Naive thymus-derived CD4-positive, alpha-beta T cell (primary cell): ENCODE measurements around the gene HSD3B2. TPM values are rescaled to one million over a fixed set of nuclear protein-coding genes. Genes with fewer than 3 reads are reported as not detected.

Experiments
- ATAC-seq: fragments of 150-1000 bp; cut with Tn5 transposase; 2 replicates; pipeline ENCODE4 v1.10.0; 2021; ENCODE audit warnings: mild to moderate bottlenecking, moderate library complexity
- CTCF ChIA-PET: fragments of 350-600 bp; sonication (Branson Sonifier 250); formaldehyde crosslinking; loops from one replicate; lab custom pipeline; 2021; ENCODE audit warnings: antibody characterized with exemption; lab: Charles Lee
- POLR2A ChIA-PET: fragments of 350-600 bp; sonication (Branson Sonifier 250); formaldehyde crosslinking; loops from one replicate; lab custom pipeline; 2021; ENCODE audit warnings: antibody characterized with exemption, inconsistent platforms; lab: Charles Lee
- DNase-seq, 9 donors: peaks; one replicate each; pipeline versions ENCODE4 v3.0.0 to v3.0.0-alpha.2; 2020 to 2022; ENCODE audit warnings: mixed read lengths in 1 of 9
- H3K27ac ChIP-seq: one replicate; pipeline ENCODE4 v1.7.0; 2013; ENCODE audit warnings: mild to moderate bottlenecking, low read depth, low read length, moderate library complexity
- H3K27me3 ChIP-seq, 2 donors: one replicate each; pipeline ENCODE4 v1.7.0; 2013; ENCODE audit warnings: low read length in 2 of 2, mild to moderate bottlenecking in 2 of 2, moderate library complexity in 2 of 2; ENCODE audit not compliant: control insufficient read depth in 2 of 2, insufficient read depth in 2 of 2
- H3K36me3 ChIP-seq, 3 experiments: 1 replicate in 2 of 3; 2 replicates in 1 of 3; pipeline ENCODE4 v1.7.0; 2013; ENCODE audit warnings: low read length in 3 of 3, mild to moderate bottlenecking in 3 of 3, moderate library complexity in 1 of 3; ENCODE audit not compliant: insufficient read depth in 3 of 3, control insufficient read depth in 2 of 3
- H3K4me1 ChIP-seq, 2 donors: one replicate each; pipeline ENCODE4 v1.7.0; 2013; ENCODE audit warnings: low read length in 2 of 2, mild to moderate bottlenecking in 2 of 2, moderate library complexity in 1 of 2; ENCODE audit not compliant: control insufficient read depth in 2 of 2, insufficient read depth in 2 of 2
- H3K4me3 ChIP-seq: 2 replicates; pipeline ENCODE4 v1.7.0; 2013; ENCODE audit warnings: mild to moderate bottlenecking, low read length
- H3K9me3 ChIP-seq, 3 experiments: 1 replicate in 2 of 3; 2 replicates in 1 of 3; pipeline ENCODE4 v1.7.0; 2013; ENCODE audit warnings: low read length in 3 of 3; ENCODE audit not compliant: control insufficient read depth in 2 of 3
- H3K27ac Mint-ChIP-seq, 9 donors: one replicate each; pipeline ENCODE4 v1.8.0; 2020 to 2022; ENCODE audit warnings: mixed read lengths in 9 of 9, mild to moderate bottlenecking in 8 of 9, moderate library complexity in 5 of 9, inconsistent platforms in 2 of 9
- H3K27me3 Mint-ChIP-seq, 5 donors: one replicate each; pipeline ENCODE4 v1.8.0; 2021 to 2022; ENCODE audit warnings: mixed read lengths in 5 of 5, mild to moderate bottlenecking in 1 of 5
- H3K36me3 Mint-ChIP-seq, 5 donors: one replicate each; pipeline ENCODE4 v1.8.0; 2020 to 2022; ENCODE audit warnings: mixed read lengths in 5 of 5, mild to moderate bottlenecking in 3 of 5, inconsistent platforms in 1 of 5
- H3K4me1 Mint-ChIP-seq, 7 donors: one replicate each; pipeline ENCODE4 v1.8.0; 2020 to 2022; ENCODE audit warnings: mixed read lengths in 7 of 7, mild to moderate bottlenecking in 3 of 7, inconsistent platforms in 1 of 7
- H3K4me3 Mint-ChIP-seq, 10 donors: one replicate each; pipeline ENCODE4 v1.8.0; 2020 to 2022; ENCODE audit warnings: mild to moderate bottlenecking in 10 of 10, mixed read lengths in 10 of 10, moderate library complexity in 6 of 10, inconsistent platforms in 2 of 10
- H3K9me3 Mint-ChIP-seq, 11 donors: one replicate each; pipeline ENCODE4 v1.8.0; 2020 to 2022; ENCODE audit warnings: mixed read lengths in 11 of 11, mild to moderate bottlenecking in 4 of 11, inconsistent platforms in 1 of 11, moderate library complexity in 1 of 11
- intact Hi-C, 2 donors: fragments of 100-400 bp; cut with micrococcal nuclease; formaldehyde crosslinking; loops; one replicate each; pipeline ENCODE4 v1.15.1; 2023
- polyA plus RNA-seq, 2 donors: library from polyadenylated mRNA; unstranded; fragments of 300-500 nt; fragmentation: Illumina TruSeq; gene quantifications; one replicate each; pipeline ENCODE4 v1.2.3, GENCODE V29; 2021
- total RNA-seq, 6 experiments: library from RNA in 5 of 6; stranded (reverse) in 5 of 6; gene quantifications; 1 replicate in 5 of 6; 2 replicates in 1 of 6; pipeline ENCODE4 v1.2.3 and lab custom pipeline; 2021 to 2026

The HSD3B2 gene
- total and polyA plus RNA-seq, 7 experiments from 2014 or later: not detected

DNA sequence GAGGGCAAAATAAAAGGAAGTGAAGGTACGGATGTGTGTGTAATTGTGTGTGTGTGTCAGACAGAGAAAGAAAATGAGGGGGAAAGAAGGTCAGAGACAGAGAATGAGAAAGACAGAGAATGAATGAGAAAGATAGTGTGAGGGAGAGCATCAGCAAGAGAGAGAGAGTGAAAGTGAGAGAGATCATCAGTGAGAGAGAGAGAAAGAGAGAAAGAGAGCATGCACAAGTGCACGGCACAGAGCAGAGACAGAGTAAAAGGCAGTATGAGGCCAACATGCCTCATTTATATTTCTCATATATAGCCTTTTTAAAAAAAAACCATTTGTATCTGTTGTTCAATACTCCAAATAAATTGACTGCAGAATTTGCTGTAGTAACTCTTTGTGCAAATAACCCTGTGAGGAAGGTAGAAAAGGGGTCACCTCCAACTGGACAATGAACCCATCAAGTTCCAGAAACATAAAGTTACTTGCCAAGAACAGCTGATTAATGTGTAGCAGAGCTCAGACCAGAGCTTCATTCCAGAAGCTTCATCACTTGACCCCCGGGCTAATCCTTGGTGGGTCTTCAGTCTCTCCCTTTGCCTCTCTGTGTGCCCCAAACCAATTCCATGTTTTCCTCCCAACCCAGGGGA, 1.2 kb downstream of the HSD3B2 start:
- no peak overlapping the region for H3K27ac Mint-ChIP-seq
- Histone ChIP-seq H3K4me1 (no peaks in the 10 kb centered on the region), H3K36me3 (no peaks in the 10 kb centered on the region), H3K27me3 (no peaks in the 10 kb centered on the region), H3K4me3 (no peak overlapping the region), H3K27ac (no peak overlapping the region), H3K9me3 (no peaks in the 10 kb centered on the region)
- H3K36me3 Mint-ChIP-seq: no peaks in the 10 kb centered on the region
- ATAC-seq (no peak), DNase-seq (no peak)
- ChIA-PET CTCF (no interaction called here), POLR2A (no interaction called here)
- H3K9me3 Mint-ChIP-seq: peaks cover 0 to 3% (median 0%) of the 10 kb centered on the region in 11 donors
- intact Hi-C loops: no loop called here
- no peaks in the 10 kb centered on the region for H3K4me1 Mint-ChIP-seq
- peaks cover 0 to 10% (median 6%) of the 10 kb centered on the region in 5 donors for H3K27me3 Mint-ChIP-seq
- H3K4me3 Mint-ChIP-seq: no peak overlapping the region

- peaks cover 0 to 2% (median 0%) of the 10 kb centered on the region in 7 donors for H3K4me1 Mint-ChIP-seq
- peaks cover 0 to 5% (median 0%) of the 10 kb centered on the region in 11 donors for H3K9me3 Mint-ChIP-seq
- no peak overlapping the region for H3K27ac ChIP-seq
- no peaks in the 10 kb centered on the region for H3K9me3 ChIP-seq
- no peak overlapping the region for H3K4me3 Mint-ChIP-seq
- H3K27me3 Mint-ChIP-seq: peaks cover 0 to 10% (median 0%) of the 10 kb centered on the region in 5 donors
- no peaks in the 10 kb centered on the region for H3K36me3 ChIP-seq
- DNase-seq (no peak), ATAC-seq (no peak)
- CTCF ChIA-PET: no interaction called here
- H3K4me3 ChIP-seq: no peak overlapping the region
- no peaks in the 10 kb centered on the region for H3K36me3 Mint-ChIP-seq
- H3K27me3 ChIP-seq: no peaks in the 10 kb centered on the region
- intact Hi-C loops: no loop called here
- POLR2A ChIA-PET: no interaction called here
- H3K4me1 ChIP-seq: no peaks in the 10 kb centered on the region
- H3K27ac Mint-ChIP-seq: no peak overlapping the region
These were observed 4.2 kb downstream of the HSD3B2 start for GRCh38 chr1:119419109-119419508.

GRCh38 chr1:119420638-119421037, 5.7 kb downstream of the HSD3B2 start:
- Histone ChIP-seq H3K27ac (no peak overlapping the region), H3K36me3 (no peaks in the 10 kb centered on the region), H3K4me3 (no peak overlapping the region), H3K4me1 (no peaks in the 10 kb centered on the region), H3K27me3 (no peaks in the 10 kb centered on the region), H3K9me3 (no peaks in the 10 kb centered on the region)
- intact Hi-C loops: no loop called here
- CTCF ChIA-PET: no interaction called here
- POLR2A ChIA-PET: no interaction called here
- DNase-seq (no peak), ATAC-seq (no peak)
- Mint-ChIP-seq H3K9me3 (peaks cover 0 to 5% (median 0%) of the 10 kb centered on the region in 11 donors), H3K27ac (no peak overlapping the region), H3K36me3 (no peaks in the 10 kb centered on the region), H3K27me3 (peaks cover 0 to 10% (median 0%) of the 10 kb centered on the region in 5 donors), H3K4me1 (peaks cover 0 to 2% (median 0%) of the 10 kb centered on the region in 7 donors), H3K4me3 (no peak overlapping the region)

- Mint-ChIP-seq H3K27ac (no peak overlapping the region), H3K36me3 (no peaks in the 10 kb centered on the region), H3K9me3 (peaks cover 0 to 2% (median 0%) of the 10 kb centered on the region in 11 donors), H3K27me3 (peaks cover 0 to 5% (median 0%) of the 10 kb centered on the region in 5 donors), H3K4me3 (no peak overlapping the region), H3K4me1 (peaks cover 0 to 2% (median 0%) of the 10 kb centered on the region in 7 donors)
- no peak overlapping the region for H3K4me3 ChIP-seq
- no peak for DNase-seq
- POLR2A ChIA-PET: no interaction called here
- CTCF ChIA-PET: no interaction called here
- no peaks in the 10 kb centered on the region for H3K4me1 ChIP-seq
- H3K27me3 ChIP-seq: no peaks in the 10 kb centered on the region
- no peaks in the 10 kb centered on the region for H3K9me3 ChIP-seq
- no peak overlapping the region for H3K27ac ChIP-seq
- intact Hi-C loops: no loop called here
- H3K36me3 ChIP-seq: no peaks in the 10 kb centered on the region
- ATAC-seq: no peak
These were observed 7.7 kb downstream of the HSD3B2 start for GRCh38 chr1:119422631-119423030.

DNA sequence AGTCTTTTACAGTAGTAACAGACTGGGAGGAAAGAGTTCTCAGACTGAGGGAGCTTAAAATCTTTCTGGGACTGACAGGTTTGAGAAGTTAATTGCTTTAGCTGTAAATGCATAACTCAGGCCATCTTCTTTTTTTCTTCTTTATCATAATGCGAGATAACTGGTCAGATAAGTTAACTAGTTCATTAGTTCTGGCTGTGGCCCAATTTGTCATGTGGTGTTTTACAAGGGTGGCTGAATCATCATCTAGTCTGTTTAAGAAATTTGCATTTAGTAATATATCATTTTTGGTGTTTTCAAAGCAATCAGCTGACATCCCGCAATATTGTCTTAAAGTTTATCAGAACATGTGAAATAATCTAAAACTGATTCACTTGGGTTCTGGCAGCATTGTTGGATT, 14.0 kb downstream of the HSD3B2 start:
- ChIA-PET CTCF (no interaction called here), POLR2A (no interaction called here)
- H3K27me3 Mint-ChIP-seq: peaks cover 15 to 37% (median 21%) of the 10 kb centered on the region in 5 donors
- H3K36me3 Mint-ChIP-seq: no peaks in the 10 kb centered on the region
- no peak overlapping the region for H3K4me3 Mint-ChIP-seq
- H3K9me3 Mint-ChIP-seq: peaks cover 0 to 5% (median 0%) of the 10 kb centered on the region in 11 donors
- intact Hi-C loops: no loop called here
- ATAC-seq (no peak), DNase-seq (no peak)
- Histone ChIP-seq H3K27ac (no peak overlapping the region), H3K27me3 (no peaks in the 10 kb centered on the region), H3K36me3 (no peaks in the 10 kb centered on the region), H3K4me3 (no peak overlapping the region), H3K9me3 (no peaks in the 10 kb centered on the region), H3K4me1 (no peaks in the 10 kb centered on the region)
- H3K4me1 Mint-ChIP-seq: no peaks in the 10 kb centered on the region
- no peak overlapping the region for H3K27ac Mint-ChIP-seq

GRCh38 chr1:119429687-119430086, 14.7 kb downstream of the HSD3B2 start:
- no peak for ATAC-seq
- ChIA-PET POLR2A (no interaction called here), CTCF (no interaction called here)
- H3K4me3 ChIP-seq: no peak overlapping the region
- no peak for DNase-seq
- Mint-ChIP-seq H3K27ac (no peak overlapping the region), H3K4me3 (no peak overlapping the region), H3K4me1 (no peaks in the 10 kb centered on the region), H3K9me3 (peaks cover 0 to 5% (median 0%) of the 10 kb centered on the region in 11 donors), H3K36me3 (no peaks in the 10 kb centered on the region), H3K27me3 (peaks cover 15 to 37% (median 21%) of the 10 kb centered on the region in 5 donors)
- no peaks in the 10 kb centered on the region for H3K27me3 ChIP-seq
- H3K27ac ChIP-seq: no peak overlapping the region
- H3K36me3 ChIP-seq: no peaks in the 10 kb centered on the region
- H3K4me1 ChIP-seq: no peaks in the 10 kb centered on the region
- intact Hi-C loops: no loop called here
- no peaks in the 10 kb centered on the region for H3K9me3 ChIP-seq

GRCh38 chr1:119430486-119430885, 15.5 kb downstream of the HSD3B2 start:
- H3K4me1 Mint-ChIP-seq: no peaks in the 10 kb centered on the region
- H3K36me3 Mint-ChIP-seq: no peaks in the 10 kb centered on the region
- H3K27me3 ChIP-seq: no peaks in the 10 kb centered on the region
- peaks cover 15 to 37% (median 21%) of the 10 kb centered on the region in 5 donors for H3K27me3 Mint-ChIP-seq
- no peak overlapping the region for H3K27ac Mint-ChIP-seq
- no peak for ATAC-seq
- no peaks in the 10 kb centered on the region for H3K36me3 ChIP-seq
- no peak overlapping the region for H3K27ac ChIP-seq
- ChIA-PET CTCF (no interaction called here), POLR2A (no interaction called here)
- no peak for DNase-seq
- no peaks in the 10 kb centered on the region for H3K4me1 ChIP-seq
- H3K4me3 ChIP-seq: no peak overlapping the region
- no peaks in the 10 kb centered on the region for H3K9me3 ChIP-seq
- no peak overlapping the region for H3K4me3 Mint-ChIP-seq
- intact Hi-C loops: no loop called here
- peaks cover 0 to 5% (median 0%) of the 10 kb centered on the region in 11 donors for H3K9me3 Mint-ChIP-seq
